ENCODE results near the gene ACVR1C. TPM values are rescaled to one million over a fixed set of nuclear protein-coding genes. Genes with fewer than 3 reads are reported as not detected.

Gene ACVR1C
- total RNA-seq, 4 donors from 2014 or later = 0.13 to 0.93 (median 0.49) TPM

GRCh38 chr2:157565550-157565949 lies 63.1 kb downstream of the ACVR1C start:
- no peak for DNase-seq
- Histone ChIP-seq H3K27ac (no peak overlapping the region), H3K27me3 (no peaks in the 10 kb centered on the region), H3K9me3 (no peaks in the 10 kb centered on the region), H3K4me3 (replicated peaks in 1 of 3) (no peak overlapping the region), H3K36me3 (no peaks in the 10 kb centered on the region), H3K4me1 (no peaks in the 10 kb centered on the region)
- WGBS, 2 donors = 90 to 91% methylated on average over 5 of the region's 5 CpGs
- intact Hi-C loops (cut with DNase I) = no loop called here
- no peak for TF ChIP-seq POLR2A (IDR thresholded peaks at IDR 0.05)
- no peak for TF ChIP-seq CTCF (IDR thresholded peaks at IDR 0.05)

- 69 to 70% methylated on average over 2 of the region's 2 CpGs for WGBS, 2 donors
Observed at GRCh38 chr2:157559890-157560289, 68.8 kb downstream of the ACVR1C start.

GRCh38 chr2:157559461-157559860 lies 69.2 kb downstream of the ACVR1C start:
- intact Hi-C loops (cut with DNase I) = no loop called here
- no peak overlapping the region for H3K27ac ChIP-seq
- no peaks in the 10 kb centered on the region for H3K4me1 ChIP-seq
- no peaks in the 10 kb centered on the region for H3K9me3 ChIP-seq
- WGBS, 2 donors = 42 to 54% methylated on average over 3 of the region's 3 CpGs
- no peaks in the 10 kb centered on the region for H3K36me3 ChIP-seq
- DNase-seq = no peak
- H3K4me3 ChIP-seq (replicated peaks in 1 of 3) = no peak overlapping the region
- no peak for TF ChIP-seq CTCF (IDR thresholded peaks at IDR 0.05)
- TF ChIP-seq POLR2A (IDR thresholded peaks at IDR 0.05) = no peak
- no peaks in the 10 kb centered on the region for H3K27me3 ChIP-seq

More at GRCh38 chr2:157559890-157560289, 68.8 kb downstream of the ACVR1C start:
- Histone ChIP-seq H3K4me3 (replicated peaks in 1 of 3) (no peak overlapping the region), H3K27ac (no peak overlapping the region), H3K9me3 (no peaks in the 10 kb centered on the region), H3K27me3 (no peaks in the 10 kb centered on the region), H3K36me3 (no peaks in the 10 kb centered on the region), H3K4me1 (no peaks in the 10 kb centered on the region)
- DNase-seq = no peak
- intact Hi-C loops (cut with DNase I) = no loop called here
- TF ChIP-seq POLR2A (IDR thresholded peaks at IDR 0.05) (no peak), CTCF (IDR thresholded peaks at IDR 0.05) (no peak)

- TF ChIP-seq CTCF (IDR thresholded peaks at IDR 0.05) (no peak), POLR2A (IDR thresholded peaks at IDR 0.05) (no peak)
- no peaks in the 10 kb centered on the region for H3K27me3 ChIP-seq
- no peaks in the 10 kb centered on the region for H3K9me3 ChIP-seq
- DNase-seq = no peak
- H3K36me3 ChIP-seq = no peaks in the 10 kb centered on the region
- H3K27ac ChIP-seq = no peak overlapping the region
- no peak overlapping the region for H3K4me3 ChIP-seq (replicated peaks in 1 of 3)
- intact Hi-C loops (cut with DNase I) = no loop called here
- WGBS, 2 donors = 65 to 67% methylated on average over 3 of the region's 3 CpGs
- no peaks in the 10 kb centered on the region for H3K4me1 ChIP-seq
Observed at GRCh38 chr2:157559061-157559460, 69.6 kb downstream of the ACVR1C start.

GRCh38 chr2:157557770-157558169 lies 70.9 kb downstream of the ACVR1C start:
- TF ChIP-seq CTCF (IDR thresholded peaks at IDR 0.05) (no peak), POLR2A (IDR thresholded peaks at IDR 0.05) (no peak)
- intact Hi-C loops (cut with DNase I) = no loop called here
- Histone ChIP-seq H3K27me3 (no peaks in the 10 kb centered on the region), H3K27ac (no peak overlapping the region), H3K36me3 (no peaks in the 10 kb centered on the region), H3K4me3 (replicated peaks in 1 of 3) (no peak overlapping the region), H3K9me3 (no peaks in the 10 kb centered on the region), H3K4me1 (no peaks in the 10 kb centered on the region)
- WGBS, 2 donors = 62 to 71% methylated on average over 1 of the region's 1 CpG
- DNase-seq = no peak

All from thyroid gland (tissue), 4 donors.